K562 (cell line): Measurements from ENCODE around the gene SERAC1. TPM values are rescaled to one million over a fixed set of nuclear protein-coding genes. Genes with fewer than 3 reads are reported as not detected.
A peak's percentile ranks its signal among the peaks of the same experiment; 100 is the strongest.

Source experiments
- ATAC-seq: fragments of 200-7000 bp; cut with Tn5 transposase; 3 replicates; pipeline ENCODE4 v1.9.1; 2020; ENCODE audit warnings: moderate library complexity
- BruUV-seq: library from RNA; stranded (reverse); fragments of 400-500 nt; replicated peaks from 2 replicates; lab custom pipeline; 2021; lab: Mats Ljungman, UMichigan
- CTCF ChIA-PET: fragments of 300-600 bp; formaldehyde crosslinking; extraction: SDS; loops from one replicate; lab custom pipeline; 2021; ENCODE audit warnings: low intra/inter-chr PET ratio; lab: Yijun Ruan, JAX
- POLR2A ChIA-PET: fragments of 300-600, 350-650 bp; sonication (Branson Sonifier 250); formaldehyde crosslinking; extraction: SDS; loops from one replicate; lab custom pipeline; 2021; ENCODE audit warnings: antibody characterized with exemption, inconsistent platforms; lab: Yijun Ruan, JAX
- DNase-seq, 4 experiments: peaks; one replicate each; pipeline versions ENCODE4 v3.0.0 to v3.0.0-alpha.2; 2011 to 2018; ENCODE audit warnings: low spot score in 3 of 4, mixed read lengths in 3 of 4; ENCODE audit errors: extremely low read depth in 1 of 4
- FAIRE-seq: peaks from 2 replicates; lab custom pipeline; 2011; peaks lifted over from hg19 to GRCh38; lab: Jason Lieb, UNC
- H2AFZ ChIP-seq: 2 replicates; pipeline ENCODE4 v1.6.0; 2011; ENCODE audit warnings: low read depth, low read length, control low read depth, inconsistent platforms
- H3K27ac ChIP-seq: fragments of 200-600 bp; 3 replicates; pipeline ENCODE4 v1.8.0; 2011; ENCODE audit warnings: low read depth, mild to moderate bottlenecking, control low read depth, inconsistent platforms, low read length, moderate library complexity, mixed read lengths; ENCODE audit errors: extremely low read depth
- H3K27me3 ChIP-seq, 2 experiments: fragments of 300-600 bp in 1 of 2; 2 replicates in 1 of 2; 3 replicates in 1 of 2; pipeline versions ENCODE4 v1.6.0 to v1.8.0; 2011; ENCODE audit warnings: inconsistent platforms in 2 of 2, low read length in 2 of 2, mild to moderate bottlenecking in 1 of 2, mixed read lengths in 1 of 2, moderate library complexity in 1 of 2; ENCODE audit not compliant: control insufficient read depth in 2 of 2, insufficient read depth in 2 of 2
- H3K36me3 ChIP-seq: fragments of 300-600 bp; 3 replicates; pipeline ENCODE4 v1.8.0; 2011; ENCODE audit warnings: mild to moderate bottlenecking, low read length, inconsistent platforms; ENCODE audit not compliant: control insufficient read depth, insufficient read depth
- H3K4me1 ChIP-seq, 2 experiments: fragments of 200-600 bp in 1 of 2; replicated peaks in 1 of 2; 2 replicates in 1 of 2; 3 replicates in 1 of 2; pipeline versions ENCODE4 v1.5.1 to v1.8.0; 2011; ENCODE audit warnings: inconsistent platforms in 2 of 2, low read length in 2 of 2, mild to moderate bottlenecking in 1 of 2, mixed read lengths in 1 of 2, moderate library complexity in 1 of 2; ENCODE audit not compliant: control insufficient read depth in 2 of 2, insufficient read depth in 2 of 2
- H3K4me2 ChIP-seq: 2 replicates; pipeline ENCODE4 v1.6.1; 2011; ENCODE audit warnings: low read length, control low read depth, inconsistent platforms, mixed read lengths; ENCODE audit not compliant: insufficient read depth
- H3K4me3 ChIP-seq: fragments of 200-600 bp; sonication (generic), shearing (Covaris generic); 2 replicates; pipeline ENCODE4 v1.5.1; 2016; ENCODE audit warnings: control low read depth, inconsistent platforms
- H3K79me2 ChIP-seq: fragments of 200-600 bp; 3 replicates; pipeline ENCODE4 v1.8.0; 2011; ENCODE audit warnings: low read length, inconsistent platforms; ENCODE audit not compliant: control insufficient read depth, insufficient read depth
- H3K9ac ChIP-seq, 2 experiments: 2 replicates each; pipeline versions ENCODE4 v1.6.0 to v1.6.1; 2011; ENCODE audit warnings: low read depth in 2 of 2, low read length in 2 of 2, control low read depth in 1 of 2, inconsistent platforms in 1 of 2, mild to moderate bottlenecking in 1 of 2, mixed read lengths in 1 of 2; ENCODE audit not compliant: insufficient read depth in 1 of 2
- H3K9me1 ChIP-seq: one replicate; pipeline ENCODE4 v1.6.0; 2011; ENCODE audit warnings: inconsistent platforms, mild to moderate bottlenecking, low read length, moderate library complexity; ENCODE audit not compliant: control insufficient read depth, insufficient read depth
- H3K9me3 ChIP-seq: replicated peaks from 2 replicates; pipeline ENCODE4 v1.5.1; 2011; ENCODE audit warnings: low read depth, low read length, inconsistent platforms; ENCODE audit not compliant: control insufficient read depth, insufficient read depth
- H4K20me1 ChIP-seq: replicated peaks from 2 replicates; pipeline ENCODE4 v1.6.1; 2011; ENCODE audit warnings: low read length, inconsistent platforms, mixed read lengths; ENCODE audit not compliant: control insufficient read depth, insufficient read depth
- CUX1 ChIP-seq: fragments of 200-800 bp; sonication (Bioruptor generic); IDR thresholded peaks from 2 replicates; pipeline ENCODE4 v1.6.1; 2016; ENCODE audit warnings: missing genetic modification characterization, missing compliant biosample characterization
- MTA2 ChIP-seq: fragments of 450-650 bp; IDR thresholded peaks from 2 replicates; pipeline ENCODE4 v1.6.1; 2016; ENCODE audit warnings: low read depth
- POLR2G ChIP-seq: fragments of 200-400 bp; formaldehyde crosslinking; IDR thresholded peaks from 2 replicates; pipeline ENCODE4 v1.6.1; 2017; ENCODE audit warnings: low read depth, mild to moderate bottlenecking, antibody characterized with exemption, low read length, moderate library complexity
- RAD21 ChIP-seq, 2 experiments: fragments of 250-450 bp in 1 of 2; fragments of 450-650 bp in 1 of 2; sonication (Bioruptor Pico) in 1 of 2; formaldehyde crosslinking in 1 of 2; IDR thresholded peaks in 1 of 2; conservative IDR thresholded peaks in 1 of 2; 2 replicates each; pipeline versions ENCODE4 v1.4.0 to v1.8.0; 2020 to 2022; ENCODE audit warnings: mild to moderate bottlenecking in 2 of 2, moderate library complexity in 1 of 2
- WGBS: fragments of 100-300 bp; shearing (Covaris generic); methylation state at CpG from one replicate; pipeline ENCODE4 v1.1.6; 2016; ENCODE audit warnings: low coverage, mixed read lengths; ENCODE audit not compliant: insufficient coverage; ENCODE audit errors: missing lambda C conversion rate; 5-methylcytosine and 5-hydroxymethylcytosine counted together
- in situ Hi-C: fragments of 300-500 bp; cut with MboI; formaldehyde crosslinking; loops from 4 replicates; pipeline ENCODE4 v1.15.0; 2018; ENCODE audit warnings: inconsistent platforms, mixed read lengths
- intact Hi-C: fragments of 100-400 bp; cut with micrococcal nuclease; formaldehyde crosslinking; loops from 2 replicates; pipeline ENCODE4 v1.14.2; 2022
- polyA plus RNA-seq, 8 experiments: library from polyadenylated mRNA; depleted of rRNA in 4 of 8; stranded (reverse) in 5 of 8; unstranded in 3 of 8; fragments of >200 nt; fragmentation: Nextera tagmentation in 2 of 8; fragmentation: Illumina TruSeq in 1 of 8; extraction: Ambion mirVana in 2 of 8; extraction: Trizol in 1 of 8; gene quantifications; 2 replicates each; pipeline versions ENCODE4 v1.2.1 to v1.2.3, GENCODE V29; 2011 to 2014; ENCODE audit warnings: inconsistent platforms in 1 of 8, missing spikeins in 1 of 8
- total RNA-seq, 7 experiments: library from RNA; depleted of rRNA in 6 of 7; stranded (reverse); fragments of >200 nt in 6 of 7; fragmentation: Illumina TruSeq in 2 of 7; extraction: Trizol in 2 of 7; gene quantifications; 2 replicates each; pipeline versions ENCODE4 v1.2.1 to v1.2.3, GENCODE V29; 2011 to 2021; ENCODE audit warnings: low replicate concordance in 1 of 7

Gene SERAC1
- total and polyA plus RNA-seq, 9 of the 15 experiments (the other 6 are each of a cell fraction or from before 2014, with no cell fraction given), result 1.8 to 6.2 (median 2.8) TPM

- TF ChIP-seq CUX1 (CRISPR knock-in tag) (no peak), RAD21 (CRISPR knock-in tag; conservative IDR thresholded peaks at IDR 0.05 in 1 of 2, IDR thresholded peaks at IDR 0.05 in 1 of 2) (no peak), POLR2G (0 out of 2 replicates have a peak, but pooled peaks have one; percentile 22), MTA2 (no peak)
- ATAC-seq (no peak), DNase-seq (no peak), FAIRE-seq (no peak)
- Histone ChIP-seq H3K36me3 (peaks cover 42% of the 10 kb centered on the region; the same call in 2 of the 3 replicates), H3K9me3 (no peaks in the 10 kb centered on the region), H3K27me3 (no peaks in the 10 kb centered on the region), H3K9me1 (no peaks in the 10 kb centered on the region), H3K4me3 (no peak overlapping the region), H3K79me2 (no peaks in the 10 kb centered on the region), H3K4me2 (no peak overlapping the region), H3K27ac (no peak overlapping the region), H4K20me1 (0 out of 2 replicates have a peak, but pooled peaks cover 3% of the 10 kb centered on the region), H3K4me1 (no peaks in the 10 kb centered on the region), H2AFZ (no peak overlapping the region), H3K9ac (no peak overlapping the region)
- WGBS, result 90% methylated on average over 15 of the region's 15 CpGs
- BruUV-seq, result no TSS peak
- ChIA-PET CTCF (no interaction called here), POLR2A (interaction anchor here (1.5 to 1.7 kb wide), 3 partner anchors 9 to 18 kb away, joined by 4 to 7 read pairs (median 5); no protein-coding TSS in a partner anchor)
- intact Hi-C loops, result no loop called here
- in situ Hi-C loops, result no loop called here
These were observed 72.4 kb downstream of the SERAC1 start for GRCh38 chr6:158095671-158096070.
